OCI-LY7 (cell line): Measurements from ENCODE around the gene UCHL1. TPM values are rescaled to one million over a fixed set of nuclear protein-coding genes. Genes with fewer than 3 reads are reported as not detected.

Source experiments
- BruUV-seq: library from RNA; stranded (reverse); fragments of 400-500 nt; replicated peaks from 2 replicates; lab custom pipeline; 2021; lab: Mats Ljungman, UMichigan
- CTCF ChIA-PET: fragments of 300-600 bp; sonication (Branson Sonifier 250); formaldehyde crosslinking; loops from one replicate; lab custom pipeline; 2022; ENCODE audit warnings: antibody characterized with exemption; ENCODE audit not compliant: unreplicated experiment; lab: Charles Lee
- POLR2A ChIA-PET: fragments of 300-600 bp; sonication (Branson Sonifier 250); formaldehyde crosslinking; loops from one replicate; lab custom pipeline; 2022; ENCODE audit warnings: antibody characterized with exemption; lab: Charles Lee
- DNase-seq: peaks from one replicate; pipeline ENCODE4 v3.0.0-alpha.2; 2015; ENCODE audit warnings: low spot score
- H2AFZ ChIP-seq: fragments of 200-600 bp; sonication (generic), shearing (Covaris generic); 2 replicates; pipeline ENCODE4 v1.6.1; 2014; ENCODE audit warnings: mild to moderate bottlenecking, antibody characterized with exemption, low read length, moderate library complexity
- H3K27ac ChIP-seq: fragments of 200-600 bp; sonication (generic); 2 replicates; pipeline ENCODE4 v1.5.1; 2014; ENCODE audit warnings: mixed run types, low read depth, mild to moderate bottlenecking, moderate library complexity, low read length, inconsistent platforms; ENCODE audit not compliant: poor library complexity, severe bottlenecking
- H3K36me3 ChIP-seq: fragments of 200-600 bp; sonication (generic); 2 replicates; pipeline ENCODE4 v1.6.1; 2014; ENCODE audit warnings: mild to moderate bottlenecking, antibody characterized with exemption, low read length, moderate library complexity, mixed read lengths; ENCODE audit not compliant: insufficient read depth
- H3K4me1 ChIP-seq: fragments of 200-600 bp; sonication (generic); 2 replicates; pipeline ENCODE4 v1.5.1; 2014; ENCODE audit warnings: mild to moderate bottlenecking, low read length; ENCODE audit not compliant: insufficient read depth, poor library complexity, severe bottlenecking
- H3K4me2 ChIP-seq: fragments of 200-600 bp; sonication (generic); 2 replicates; pipeline ENCODE4 v1.6.1; 2014; ENCODE audit warnings: mild to moderate bottlenecking, low read length
- H3K4me3 ChIP-seq: fragments of 200-600 bp; sonication (generic); 2 replicates; pipeline ENCODE4 v1.5.1; 2014; ENCODE audit warnings: mild to moderate bottlenecking, low read depth, low read length; ENCODE audit not compliant: poor library complexity, severe bottlenecking
- H3K79me2 ChIP-seq: fragments of 200-600 bp; sonication (generic); 2 replicates; pipeline ENCODE4 v1.6.1; 2016; ENCODE audit warnings: low read depth, mild to moderate bottlenecking, low read length, moderate library complexity, mixed read lengths; ENCODE audit not compliant: insufficient read depth
- H3K9me2 ChIP-seq: fragments of 200-600 bp; sonication (generic); 2 replicates; pipeline ENCODE4 v1.6.1; 2016; ENCODE audit warnings: mild to moderate bottlenecking, low read length, mixed read lengths; ENCODE audit not compliant: insufficient read depth
- H3K9me3 ChIP-seq: fragments of 200-600 bp; sonication (generic); 2 replicates; pipeline ENCODE4 v1.6.1; 2014; ENCODE audit warnings: mild to moderate bottlenecking, mixed run types, low read length, mixed read lengths
- H4K20me1 ChIP-seq: fragments of 200-600 bp; sonication (generic); 2 replicates; pipeline ENCODE4 v1.6.1; 2014; ENCODE audit warnings: mild to moderate bottlenecking, antibody characterized with exemption, low read length, moderate library complexity, mixed read lengths; ENCODE audit not compliant: insufficient read depth
- CTCF ChIP-seq: fragments of 200-600 bp; sonication (generic); conservative IDR thresholded peaks from 2 replicates; pipeline ENCODE4 v1.5.1; 2014; ENCODE audit warnings: mild to moderate bottlenecking, antibody characterized with exemption, low read length, moderate library complexity, mixed read lengths
- EZH2phosphoT487 ChIP-seq: fragments of 200-600 bp; sonication (generic); IDR thresholded peaks from 2 replicates; pipeline ENCODE4 v1.6.1; 2018; ENCODE audit warnings: low read depth, borderline replicate concordance, mild to moderate bottlenecking, mixed run types, antibody characterized with exemption, low read length, moderate library complexity, mixed read lengths
- intact Hi-C: fragments of 100-400 bp; cut with micrococcal nuclease; formaldehyde crosslinking; loops from one replicate; pipeline ENCODE4 v1.10.0; 2022; ENCODE audit not compliant: unreplicated experiment
- total RNA-seq, 2 experiments: library from RNA; depleted of rRNA in 1 of 2; stranded (reverse); fragments of >200 nt in 1 of 2; shearing (Covaris generic) in 1 of 2; gene quantifications; 2 replicates each; pipeline ENCODE4 v1.2.3, GENCODE V29; 2014 to 2022

UCHL1 gene
- total RNA-seq, 2 experiments from 2014 or later, result 430 to 432 TPM

DNA sequence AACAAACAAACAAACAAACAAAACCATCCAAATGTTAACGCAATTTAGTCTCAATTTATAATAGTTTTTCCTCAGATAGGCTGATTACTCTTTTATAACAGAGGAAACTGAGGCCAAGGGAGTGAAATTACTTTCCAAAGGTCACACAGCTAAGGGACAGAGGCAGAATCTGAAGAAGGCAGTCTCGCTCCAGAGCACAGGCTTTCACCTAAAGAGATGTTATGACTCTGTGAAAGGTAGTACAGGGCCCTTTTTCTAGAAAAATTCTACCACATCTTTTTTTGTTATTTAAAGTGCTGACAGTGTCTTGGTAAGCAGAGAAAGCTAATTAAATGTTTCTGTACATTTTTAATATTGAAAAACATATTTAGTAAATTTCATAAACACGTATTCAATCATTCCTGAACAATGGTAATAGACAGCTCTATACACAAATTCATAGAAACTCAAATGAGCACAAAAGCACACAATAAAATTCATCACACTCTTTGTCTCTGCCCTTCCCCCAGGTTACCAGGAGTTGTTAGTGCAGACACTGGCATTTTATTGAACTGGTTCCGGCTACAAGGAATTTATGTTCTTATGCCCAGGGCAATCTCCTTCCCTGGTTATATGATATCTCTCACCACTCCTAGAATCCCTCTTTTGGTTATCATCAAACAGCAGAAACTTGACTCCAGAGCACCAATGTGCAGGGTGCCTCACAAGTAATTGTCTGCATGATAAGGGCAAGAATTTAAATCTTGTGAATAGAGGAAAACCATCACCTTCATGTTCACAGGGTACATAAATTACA lies 34.7 kb upstream of the UCHL1 start:
- Histone ChIP-seq H3K27ac (no peak overlapping the region), H3K9me2 (no peaks in the 10 kb centered on the region), H4K20me1 (no peaks in the 10 kb centered on the region), H3K36me3 (no peaks in the 10 kb centered on the region), H3K9me3 (no peaks in the 10 kb centered on the region), H3K79me2 (no peaks in the 10 kb centered on the region), H3K4me1 (peaks cover 3% of the 10 kb centered on the region), H3K4me3 (no peak overlapping the region), H2AFZ (no peak overlapping the region), H3K4me2 (no peak overlapping the region)
- ChIA-PET POLR2A (interaction anchor here (0.6 to 0.9 kb wide), 2 partner anchors 35 to 281 kb away, joined by 3 to 5 read pairs; partner anchors contain the start of gene UCHL1), CTCF (interaction anchor here (0.6 kb wide), 1 partner anchor 906 kb away, joined by 3 read pairs; no protein-coding TSS in a partner anchor)
- TF ChIP-seq EZH2phosphoT487 (no peak), CTCF (no peak)
- intact Hi-C loops, result no loop called here
- no peak for DNase-seq
- BruUV-seq, result no TSS peak

- H2AFZ ChIP-seq, result no peak overlapping the region
- no TSS peak for BruUV-seq
- no peaks in the 10 kb centered on the region for H3K9me2 ChIP-seq
- no peak for TF ChIP-seq EZH2phosphoT487
- TF ChIP-seq CTCF, result no peak
- CTCF ChIA-PET, result interaction anchor here (0.7 kb wide), 1 partner anchor 21 kb away, joined by 3 read pairs; no protein-coding TSS in a partner anchor
- H3K79me2 ChIP-seq, result no peaks in the 10 kb centered on the region
- H3K4me2 ChIP-seq, result no peak overlapping the region
- no peak for DNase-seq
- no peak overlapping the region for H3K27ac ChIP-seq
- no peaks in the 10 kb centered on the region for H4K20me1 ChIP-seq
- H3K9me3 ChIP-seq, result no peaks in the 10 kb centered on the region
- intact Hi-C loops, result no loop called here
- POLR2A ChIA-PET, result no interaction called here
- H3K4me3 ChIP-seq, result no peak overlapping the region
- no peaks in the 10 kb centered on the region for H3K4me1 ChIP-seq
- no peaks in the 10 kb centered on the region for H3K36me3 ChIP-seq
These were observed 28.8 kb upstream of the UCHL1 start for GRCh38 chr4:41227902-41228301.

- no TSS peak for BruUV-seq
- Histone ChIP-seq H2AFZ (no peak overlapping the region), H3K79me2 (no peaks in the 10 kb centered on the region), H3K4me1 (no peaks in the 10 kb centered on the region), H3K36me3 (no peaks in the 10 kb centered on the region), H3K4me2 (no peak overlapping the region), H3K4me3 (no peak overlapping the region), H3K27ac (no peak overlapping the region), H3K9me3 (no peaks in the 10 kb centered on the region), H4K20me1 (no peaks in the 10 kb centered on the region), H3K9me2 (no peaks in the 10 kb centered on the region)
- ChIA-PET CTCF (no interaction called here), POLR2A (no interaction called here)
- intact Hi-C loops, result loop anchor here (5.0 kb wide), 1 partner anchor 305 kb away; no protein-coding TSS in a partner anchor
- TF ChIP-seq EZH2phosphoT487, result no peak
- peak; percentile 57 for TF ChIP-seq CTCF
- peak; percentile 27 for DNase-seq
These were observed 24.3 kb upstream of the UCHL1 start for GRCh38 chr4:41232406-41232805.
